ENCODE measurements around the gene ZDHHC13. TPM values are rescaled to one million over a fixed set of nuclear protein-coding genes. Genes with fewer than 3 reads are reported as not detected.

The ZDHHC13 gene
- total and polyA plus RNA-seq, 9 of the 15 experiments (the other 6 are each of a cell fraction or from before 2014, with no cell fraction given), result 4.7 to 18.6 (median 10.0) TPM

DNA sequence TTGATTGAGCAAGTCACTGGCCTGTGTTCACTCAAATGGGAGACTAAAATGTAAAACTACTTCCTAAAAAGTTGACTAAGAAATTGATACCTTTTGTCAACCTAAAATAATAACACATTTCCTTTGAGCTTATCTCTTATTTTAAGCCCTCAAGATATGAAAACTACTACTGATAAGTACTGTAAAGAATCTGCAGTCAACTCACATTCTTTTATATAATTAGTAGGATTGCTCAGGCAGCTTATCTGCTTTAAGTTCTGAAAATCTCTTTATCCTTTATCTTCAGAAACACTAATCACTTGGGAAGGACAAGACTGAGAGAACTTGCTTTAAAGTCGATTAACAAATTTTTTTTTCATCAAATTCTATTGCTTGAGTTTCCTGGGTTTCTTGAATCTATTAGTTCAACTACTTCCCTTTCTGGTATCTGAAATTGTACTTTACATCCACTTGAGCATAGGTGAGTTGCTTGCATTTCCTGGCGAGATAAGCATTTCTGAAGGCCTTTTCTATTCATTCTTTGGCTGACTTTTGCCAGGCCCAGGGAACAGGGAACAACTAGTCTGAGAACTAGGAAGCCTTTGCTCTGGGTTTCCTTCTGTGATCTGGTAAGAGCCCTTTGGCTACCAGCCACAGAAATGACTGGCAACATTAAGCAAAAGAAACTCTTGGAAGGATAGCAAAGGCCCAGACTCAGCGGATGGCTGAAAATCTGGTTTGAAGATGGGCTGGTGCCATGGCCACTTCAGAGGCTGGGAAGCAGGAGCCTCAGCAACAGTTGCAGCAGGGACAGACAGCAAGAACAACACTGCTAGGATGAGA, 104.1 kb downstream of the ZDHHC13 start (continued):
- TF ChIP-seq, protein P1, sequence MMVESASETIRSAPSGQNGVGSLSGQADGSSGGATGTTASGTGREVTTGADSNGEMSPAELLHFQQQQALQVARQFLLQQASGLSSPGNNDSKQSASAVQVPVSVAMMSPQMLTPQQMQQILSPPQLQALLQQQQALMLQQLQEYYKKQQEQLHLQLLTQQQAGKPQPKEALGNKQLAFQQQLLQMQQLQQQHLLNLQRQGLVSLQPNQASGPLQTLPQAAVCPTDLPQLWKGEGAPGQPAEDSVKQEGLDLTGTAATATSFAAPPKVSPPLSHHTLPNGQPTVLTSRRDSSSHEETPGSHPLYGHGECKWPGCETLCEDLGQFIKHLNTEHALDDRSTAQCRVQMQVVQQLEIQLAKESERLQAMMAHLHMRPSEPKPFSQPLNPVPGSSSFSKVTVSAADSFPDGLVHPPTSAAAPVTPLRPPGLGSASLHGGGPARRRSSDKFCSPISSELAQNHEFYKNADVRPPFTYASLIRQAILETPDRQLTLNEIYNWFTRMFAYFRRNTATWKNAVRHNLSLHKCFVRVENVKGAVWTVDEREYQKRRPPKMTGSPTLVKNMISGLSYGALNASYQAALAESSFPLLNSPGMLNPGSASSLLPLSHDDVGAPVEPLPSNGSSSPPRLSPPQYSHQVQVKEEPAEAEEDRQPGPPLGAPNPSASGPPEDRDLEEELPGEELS (CRISPR knock-in tag; IDR thresholded peaks at IDR 0.05; ENCODE audit: borderline replicate concordance), result no peak
- TF ChIP-seq MCM7 (IDR thresholded peaks at IDR 0.05), result no peak
- TF ChIP-seq RBFOX2 (IDR thresholded peaks at IDR 0.05; ENCODE audit: low read depth, low read length), result no peak
- TF ChIP-seq TRIM28 (IDR thresholded peaks at IDR 0.05), result no peak
- no peak for TF ChIP-seq KAT7 (CRISPR knock-in tag; IDR thresholded peaks at IDR 0.05; ENCODE audit: borderline replicate concordance)

DNA sequence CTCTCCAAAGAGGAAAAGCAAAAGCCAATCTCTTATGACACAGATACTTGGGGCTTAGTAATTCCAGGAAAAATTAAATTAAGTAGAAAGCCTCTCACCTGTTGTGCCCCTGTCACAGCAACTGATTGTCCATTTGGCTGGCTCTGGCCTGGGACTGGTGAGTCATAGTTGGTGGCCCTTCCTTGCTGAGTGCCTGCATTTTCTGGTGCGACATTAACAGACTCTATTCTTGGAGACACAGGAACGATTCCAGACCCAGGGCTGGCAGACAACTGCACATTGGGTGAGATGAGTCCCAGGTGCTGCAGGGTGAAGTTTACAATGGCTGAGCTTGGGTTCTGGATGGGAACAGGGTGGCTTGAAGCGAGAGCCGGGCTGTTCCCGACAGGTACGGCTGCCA, 108.2 kb downstream of the ZDHHC13 start:
- Histone ChIP-seq H3K27ac (ENCODE audit: extremely low read depth, low read depth, low read length) (no peak overlapping the region), H3K4me3 (no peak overlapping the region), H4K20me1 (replicated peaks; ENCODE audit: control insufficient read depth, insufficient read depth, low read length) (no peaks in the 10 kb centered on the region), H3K9me1 (ENCODE audit: control insufficient read depth, insufficient read depth, low read length) (no peaks in the 10 kb centered on the region), H3K9ac (ENCODE audit: insufficient read depth in 1 of 2, low read depth in 2 of 2, low read length in 2 of 2) (no peak overlapping the region), H3K79me2 (ENCODE audit: control insufficient read depth, insufficient read depth, low read length) (no peaks in the 10 kb centered on the region), H3K4me2 (ENCODE audit: insufficient read depth, low read length) (no peak overlapping the region), H3K36me3 (ENCODE audit: control insufficient read depth, insufficient read depth, low read length) (peaks cover 66% of the 10 kb centered on the region; the same call in 2 of the 3 replicates), H2AFZ (ENCODE audit: low read depth, low read length) (no peak overlapping the region), H3K9me3 (replicated peaks; ENCODE audit: control insufficient read depth, insufficient read depth, low read depth, low read length) (no peaks in the 10 kb centered on the region), H3K4me1 (replicated peaks in 1 of 2; ENCODE audit: control insufficient read depth in 2 of 2, insufficient read depth in 2 of 2, low read length in 2 of 2) (no peaks in the 10 kb centered on the region), H3K27me3 (ENCODE audit: control insufficient read depth in 2 of 2, insufficient read depth in 2 of 2, low read length in 2 of 2) (no peaks in the 10 kb centered on the region)
- ATAC-seq, result no peak
- DNase-seq (ENCODE audit: extremely low read depth in 1 of 4, low spot score in 3 of 4), result no peak
- in situ Hi-C loops (cut with MboI), result no loop called here
- TF ChIP-seq ARNT (IDR thresholded peaks at IDR 0.05), result no peak
- TF ChIP-seq GTF2F1 (IDR thresholded peaks at IDR 0.05; ENCODE audit: low read depth, low read length), result no peak
- TF ChIP-seq SAFB (IDR thresholded peaks at IDR 0.05; ENCODE audit: borderline replicate concordance, low read depth, low read length), result no peak
- no peak for TF ChIP-seq SMAD3 (CRISPR knock-in tag; conservative IDR thresholded peaks at IDR 0.05)
- no peak for TF ChIP-seq ETV1 (tag; conservative IDR thresholded peaks at IDR 0.05; ENCODE audit: low read depth)
- TF ChIP-seq WHSC1 (IDR thresholded peaks at IDR 0.05; ENCODE audit: low read length), result no peak
- 97% methylated on average over 6 of the region's 6 CpGs for WGBS (ENCODE audit: insufficient coverage, low coverage, missing lambda C conversion rate)
- BruUV-seq (replicated peaks), result no TSS peak
- intact Hi-C loops (cut with micrococcal nuclease), result no loop called here
- FAIRE-seq, result no peak
- CTCF ChIA-PET (ENCODE audit: low intra/inter-chr PET ratio), result no interaction called here
- POLR2A ChIA-PET, result interaction anchor here (1.5 to 2.1 kb wide), 2 partner anchors 9 to 13 kb away, joined by 5 to 7 read pairs; no protein-coding TSS in a partner anchor

All from K562 (cell line).